CD4-positive, alpha-beta memory T cell (primary cell): Measurements from ENCODE around the gene CDK14. TPM values are rescaled to one million over a fixed set of nuclear protein-coding genes. Genes with fewer than 3 reads are reported as not detected.

Experiments used
- CTCF ChIA-PET: fragments of 350-600 bp; sonication (Branson Sonifier 250); formaldehyde crosslinking; loops from one replicate; lab custom pipeline; 2021; ENCODE audit warnings: inconsistent platforms; ENCODE audit not compliant: partially characterized antibody; lab: Charles Lee
- POLR2A ChIA-PET: fragments of 350-600 bp; sonication (Branson Sonifier 250); formaldehyde crosslinking; loops from one replicate; lab custom pipeline; 2021; ENCODE audit not compliant: partially characterized antibody; lab: Charles Lee
- DNase-seq, 5 donors: peaks; one replicate each; pipeline versions ENCODE4 v3.0.0 to v3.0.0-alpha.2; 2020 to 2022; ENCODE audit warnings: mixed read lengths in 1 of 5
- H3K27ac ChIP-seq: one replicate; pipeline ENCODE4 v1.7.0; 2013; ENCODE audit warnings: low read depth, low read length
- H3K27me3 ChIP-seq: 2 replicates; pipeline ENCODE4 v1.7.0; 2013; ENCODE audit warnings: mild to moderate bottlenecking, low read length, moderate library complexity; ENCODE audit not compliant: insufficient read depth
- H3K36me3 ChIP-seq: 2 replicates; pipeline ENCODE4 v1.7.0; 2013; ENCODE audit warnings: mild to moderate bottlenecking, low read length, moderate library complexity; ENCODE audit not compliant: insufficient read depth
- H3K4me1 ChIP-seq: 2 replicates; pipeline ENCODE4 v1.7.0; 2013; ENCODE audit warnings: mild to moderate bottlenecking, low read length, moderate library complexity; ENCODE audit not compliant: insufficient read depth
- H3K4me3 ChIP-seq, 2 donors: one replicate each; pipeline ENCODE4 v1.7.0; 2013; ENCODE audit warnings: low read length in 2 of 2, mild to moderate bottlenecking in 1 of 2
- H3K9me3 ChIP-seq, 2 donors: one replicate each; pipeline ENCODE4 v1.7.0; 2013; ENCODE audit warnings: low read length in 2 of 2, control low read depth in 1 of 2; ENCODE audit not compliant: control insufficient read depth in 1 of 2
- H3K27ac Mint-ChIP-seq, 7 donors: one replicate each; pipeline ENCODE4 v1.8.0; 2020 to 2021; ENCODE audit warnings: mixed read lengths in 7 of 7, mild to moderate bottlenecking in 6 of 7, inconsistent platforms in 3 of 7, moderate library complexity in 3 of 7
- H3K27me3 Mint-ChIP-seq, 2 donors: one replicate each; pipeline ENCODE4 v1.8.0; 2020 to 2021; ENCODE audit warnings: mixed read lengths in 2 of 2
- H3K36me3 Mint-ChIP-seq, 2 donors: one replicate each; pipeline ENCODE4 v1.8.0; 2020 to 2021; ENCODE audit warnings: mixed read lengths in 2 of 2, inconsistent platforms in 1 of 2, mild to moderate bottlenecking in 1 of 2
- H3K4me1 Mint-ChIP-seq, 4 donors: one replicate each; pipeline ENCODE4 v1.8.0; 2020 to 2021; ENCODE audit warnings: mixed read lengths in 4 of 4, mild to moderate bottlenecking in 1 of 4
- H3K4me3 Mint-ChIP-seq, 8 donors: one replicate each; pipeline ENCODE4 v1.8.0; 2020 to 2021; ENCODE audit warnings: mixed read lengths in 8 of 8, mild to moderate bottlenecking in 7 of 8, moderate library complexity in 6 of 8, inconsistent platforms in 3 of 8
- H3K9me3 Mint-ChIP-seq, 8 donors: one replicate each; pipeline ENCODE4 v1.8.0; 2020 to 2021; ENCODE audit warnings: mixed read lengths in 8 of 8, mild to moderate bottlenecking in 5 of 8, inconsistent platforms in 3 of 8, moderate library complexity in 1 of 8
- intact Hi-C: fragments of 100-400 bp; cut with micrococcal nuclease; formaldehyde crosslinking; loops from one replicate; pipeline ENCODE4 v1.15.1; 2023
- polyA plus RNA-seq, 2 donors: library from polyadenylated mRNA; unstranded; fragments of 300-500 nt; fragmentation: Illumina TruSeq; gene quantifications; one replicate each; pipeline ENCODE4 v1.2.3, GENCODE V29; 2021
- total RNA-seq, 2 experiments: library from RNA; stranded (reverse); gene quantifications; one replicate each; pipeline ENCODE4 v1.2.3, GENCODE V29; 2021

CDK14 gene
- total and polyA plus RNA-seq, 4 experiments from 2014 or later: 0.47 to 0.81 (median 0.70) TPM; not detected in 1

DNA sequence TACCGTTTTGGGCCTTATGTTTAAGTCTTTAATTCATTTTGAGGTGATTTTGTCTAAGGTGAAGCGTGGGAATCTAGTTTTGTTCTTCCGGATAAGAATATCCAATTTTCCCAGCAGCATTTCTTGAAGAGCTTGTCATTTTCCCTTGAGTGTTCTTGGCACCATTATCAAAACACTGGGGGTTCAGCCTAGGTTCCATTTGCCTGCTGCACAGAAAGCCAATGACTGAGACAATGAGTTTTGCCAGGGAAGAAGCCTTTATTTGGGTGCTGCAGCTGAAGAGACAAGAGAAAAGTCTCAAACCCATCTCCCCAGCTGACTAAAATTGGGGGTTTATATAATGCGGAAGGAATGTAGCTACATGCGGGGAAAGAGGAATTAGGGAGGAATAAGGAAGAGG lies 380.9 kb downstream of the CDK14 start:
- intact Hi-C loops: no loop called here
- no peak for DNase-seq
- peaks cover 0 to 27% (median 13%) of the 10 kb centered on the region in 8 donors for H3K9me3 Mint-ChIP-seq
- no peak overlapping the region for H3K4me3 Mint-ChIP-seq
- Histone ChIP-seq H3K27ac (no peak overlapping the region), H3K4me1 (no peaks in the 10 kb centered on the region), H3K36me3 (no peaks in the 10 kb centered on the region), H3K4me3 (no peak overlapping the region), H3K27me3 (no peaks in the 10 kb centered on the region), H3K9me3 (no peaks in the 10 kb centered on the region)
- no peak overlapping the region for H3K27ac Mint-ChIP-seq
- H3K4me1 Mint-ChIP-seq: no peaks in the 10 kb centered on the region
- H3K36me3 Mint-ChIP-seq: no peaks in the 10 kb centered on the region
- POLR2A ChIA-PET: no interaction called here
- no peaks in the 10 kb centered on the region for H3K27me3 Mint-ChIP-seq
- CTCF ChIA-PET: no interaction called here

DNA sequence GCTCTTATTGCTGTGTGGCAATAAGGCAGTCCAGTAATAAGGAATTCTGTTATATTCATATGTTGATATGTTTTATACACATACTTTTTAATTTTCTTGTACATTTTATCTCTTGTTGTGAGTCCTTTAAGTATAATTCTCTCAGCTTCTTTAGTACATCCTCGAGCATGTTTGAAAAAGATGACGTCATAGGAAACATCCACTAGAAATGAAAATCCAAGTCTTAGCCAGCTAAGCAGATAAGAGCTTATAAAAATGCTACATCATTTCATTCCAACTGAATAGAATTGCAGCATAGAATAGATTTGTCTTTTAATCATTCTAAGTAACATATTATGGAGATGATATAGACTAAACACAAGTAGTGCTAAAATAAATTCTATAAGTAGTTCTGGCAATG lies 384.4 kb downstream of the CDK14 start:
- no peaks in the 10 kb centered on the region for H3K36me3 ChIP-seq
- H3K27ac ChIP-seq: no peak overlapping the region
- no peaks in the 10 kb centered on the region for H3K9me3 ChIP-seq
- Mint-ChIP-seq H3K27me3 (no peaks in the 10 kb centered on the region), H3K27ac (no peak overlapping the region), H3K4me3 (no peak overlapping the region), H3K4me1 (no peaks in the 10 kb centered on the region), H3K36me3 (no peaks in the 10 kb centered on the region), H3K9me3 (peaks cover 2 to 26% (median 14%) of the 10 kb centered on the region in 8 donors)
- CTCF ChIA-PET: no interaction called here
- no peaks in the 10 kb centered on the region for H3K4me1 ChIP-seq
- POLR2A ChIA-PET: no interaction called here
- H3K4me3 ChIP-seq: no peak overlapping the region
- no peaks in the 10 kb centered on the region for H3K27me3 ChIP-seq
- intact Hi-C loops: no loop called here
- DNase-seq: no peak

DNA sequence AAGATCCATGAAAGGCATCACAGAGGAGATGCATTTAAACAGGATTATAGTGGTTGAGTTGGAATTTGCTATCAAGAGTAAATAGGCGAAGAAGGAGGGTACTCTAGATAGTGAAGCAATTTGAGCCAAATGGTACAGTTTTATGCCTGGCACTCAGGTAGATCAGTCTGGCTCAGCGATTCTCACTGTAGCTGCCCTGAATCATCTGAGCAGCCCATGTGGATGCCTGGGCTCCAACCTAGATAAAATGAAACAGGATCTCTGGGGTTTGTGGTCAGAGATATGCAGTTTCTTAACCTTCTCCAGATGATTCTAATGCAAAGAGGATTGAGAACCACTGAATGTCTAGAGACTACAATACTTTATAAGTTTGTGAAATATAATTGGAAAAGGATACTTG lies 386.1 kb downstream of the CDK14 start:
- intact Hi-C loops: no loop called here
- H3K9me3 ChIP-seq: no peaks in the 10 kb centered on the region
- ChIA-PET POLR2A (no interaction called here), CTCF (no interaction called here)
- Mint-ChIP-seq H3K27ac (no peak overlapping the region), H3K4me3 (no peak overlapping the region), H3K4me1 (no peaks in the 10 kb centered on the region), H3K36me3 (no peaks in the 10 kb centered on the region), H3K27me3 (no peaks in the 10 kb centered on the region), H3K9me3 (peaks cover under 1 to 14% (median 7%) of the 10 kb centered on the region in 8 donors)
- H3K27me3 ChIP-seq: no peaks in the 10 kb centered on the region
- H3K27ac ChIP-seq: no peak overlapping the region
- H3K36me3 ChIP-seq: no peaks in the 10 kb centered on the region
- no peaks in the 10 kb centered on the region for H3K4me1 ChIP-seq
- H3K4me3 ChIP-seq: no peak overlapping the region
- DNase-seq: no peak

DNA sequence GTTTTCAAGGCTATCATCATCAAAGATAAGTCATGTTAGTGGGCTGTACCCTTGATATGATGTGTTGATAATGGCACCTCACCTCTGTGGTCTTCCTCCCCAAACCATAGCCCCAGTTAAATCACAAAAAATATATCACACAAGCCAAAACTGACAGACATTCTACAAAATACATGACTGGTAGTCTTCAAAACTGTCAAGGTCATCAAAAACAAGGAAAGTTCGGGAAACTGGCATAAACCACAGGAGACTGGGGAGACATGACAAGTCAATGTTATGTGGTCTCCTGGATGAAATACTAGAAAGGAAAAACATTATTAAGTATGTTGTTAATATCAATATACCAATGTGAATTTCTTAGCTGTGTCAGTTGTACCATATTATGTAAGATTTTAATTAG lies 388.6 kb downstream of the CDK14 start:
- no peaks in the 10 kb centered on the region for H3K4me1 Mint-ChIP-seq
- Histone ChIP-seq H3K27me3 (no peaks in the 10 kb centered on the region), H3K9me3 (no peaks in the 10 kb centered on the region), H3K36me3 (no peaks in the 10 kb centered on the region), H3K4me3 (no peak overlapping the region), H3K4me1 (no peaks in the 10 kb centered on the region), H3K27ac (no peak overlapping the region)
- H3K36me3 Mint-ChIP-seq: no peaks in the 10 kb centered on the region
- DNase-seq: no peak
- no peak overlapping the region for H3K27ac Mint-ChIP-seq
- H3K9me3 Mint-ChIP-seq: peaks cover 0 to 12% (median 7%) of the 10 kb centered on the region in 8 donors
- intact Hi-C loops: no loop called here
- ChIA-PET POLR2A (no interaction called here), CTCF (no interaction called here)
- H3K4me3 Mint-ChIP-seq: no peak overlapping the region
- no peaks in the 10 kb centered on the region for H3K27me3 Mint-ChIP-seq

DNA sequence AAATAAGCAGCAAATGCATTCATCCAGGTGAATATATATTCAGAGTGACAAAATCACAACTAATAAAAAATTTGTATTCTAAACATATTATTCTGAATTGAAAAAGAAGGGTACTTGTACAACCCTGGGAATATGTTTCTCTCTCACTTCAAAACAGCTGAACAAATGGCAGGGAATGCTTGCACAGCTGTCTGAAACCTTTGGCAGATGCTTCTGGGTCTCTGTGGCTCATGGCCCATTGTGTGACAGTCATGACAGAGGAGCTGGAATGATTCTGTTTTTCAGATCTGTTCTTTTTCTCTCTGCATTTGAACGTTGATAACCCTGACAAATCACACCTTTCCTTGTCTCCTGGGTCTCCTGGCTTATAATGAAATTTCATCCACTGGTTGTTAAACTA lies 392.4 kb downstream of the CDK14 start:
- Mint-ChIP-seq H3K36me3 (no peaks in the 10 kb centered on the region), H3K27me3 (no peaks in the 10 kb centered on the region), H3K4me1 (no peaks in the 10 kb centered on the region), H3K9me3 (peaks cover 0 to 7% (median 1%) of the 10 kb centered on the region in 8 donors), H3K4me3 (no peak overlapping the region), H3K27ac (no peak overlapping the region)
- Histone ChIP-seq H3K4me1 (no peaks in the 10 kb centered on the region), H3K9me3 (no peaks in the 10 kb centered on the region), H3K27ac (no peak overlapping the region), H3K36me3 (no peaks in the 10 kb centered on the region), H3K4me3 (no peak overlapping the region), H3K27me3 (no peaks in the 10 kb centered on the region)
- CTCF ChIA-PET: no interaction called here
- DNase-seq: no peak
- POLR2A ChIA-PET: no interaction called here
- intact Hi-C loops: no loop called here

DNA sequence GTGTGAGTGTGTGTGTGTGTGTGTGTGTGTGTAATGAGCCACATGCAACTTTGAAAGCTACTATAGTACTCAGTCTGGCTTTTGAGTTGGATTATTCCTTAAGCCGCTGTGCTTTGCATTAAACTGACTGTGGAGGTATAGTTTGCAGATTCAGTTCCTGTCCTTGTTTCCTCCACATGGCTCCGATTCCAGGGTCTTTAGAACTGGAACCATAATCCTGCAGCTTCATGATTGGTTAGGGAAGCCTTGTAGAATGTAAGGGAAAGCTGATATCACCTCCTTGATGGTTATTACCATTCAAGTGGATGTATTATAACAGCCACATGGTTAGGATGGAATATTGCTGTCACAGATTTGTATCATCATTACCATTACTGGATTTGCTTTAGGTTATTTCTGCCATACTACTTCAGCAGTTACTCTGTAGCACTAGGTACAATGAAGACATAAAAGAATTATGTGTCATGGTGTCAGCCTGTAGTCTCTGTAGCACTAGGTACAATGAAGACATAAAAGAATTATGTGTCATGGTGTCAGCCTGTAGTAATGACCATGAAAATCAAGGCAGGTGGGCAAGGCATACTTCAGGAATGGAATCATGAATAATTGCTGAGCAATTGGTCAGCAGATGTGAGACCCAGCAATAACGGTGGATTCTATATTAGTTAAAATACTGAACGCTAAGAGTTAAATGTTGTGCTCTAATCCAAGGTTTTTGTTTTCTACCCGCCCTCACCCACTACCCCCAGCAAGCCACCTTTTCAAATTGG lies 393.1 kb downstream of the CDK14 start:
- H3K27me3 ChIP-seq: no peaks in the 10 kb centered on the region
- Mint-ChIP-seq H3K4me1 (no peaks in the 10 kb centered on the region), H3K9me3 (peaks cover 0 to 5% (median 1%) of the 10 kb centered on the region in 8 donors), H3K27me3 (no peaks in the 10 kb centered on the region), H3K27ac (no peak overlapping the region), H3K4me3 (no peak overlapping the region), H3K36me3 (no peaks in the 10 kb centered on the region)
- POLR2A ChIA-PET: no interaction called here
- H3K27ac ChIP-seq: no peak overlapping the region
- intact Hi-C loops: no loop called here
- H3K36me3 ChIP-seq: no peaks in the 10 kb centered on the region
- CTCF ChIA-PET: no interaction called here
- H3K4me1 ChIP-seq: no peaks in the 10 kb centered on the region
- H3K4me3 ChIP-seq: no peak overlapping the region
- no peaks in the 10 kb centered on the region for H3K9me3 ChIP-seq
- no peak for DNase-seq

GRCh38 chr7:90994121-90994520 lies 398.0 kb downstream of the CDK14 start:
- Histone ChIP-seq H3K4me3 (no peak overlapping the region), H3K4me1 (no peaks in the 10 kb centered on the region), H3K36me3 (no peaks in the 10 kb centered on the region), H3K9me3 (no peaks in the 10 kb centered on the region), H3K27me3 (no peaks in the 10 kb centered on the region), H3K27ac (no peak overlapping the region)
- ChIA-PET CTCF (no interaction called here), POLR2A (no interaction called here)
- H3K4me3 Mint-ChIP-seq: no peak overlapping the region
- H3K27ac Mint-ChIP-seq: no peak overlapping the region
- H3K27me3 Mint-ChIP-seq: no peaks in the 10 kb centered on the region
- H3K4me1 Mint-ChIP-seq: no peaks in the 10 kb centered on the region
- no peak for DNase-seq
- intact Hi-C loops: no loop called here
- H3K9me3 Mint-ChIP-seq: peaks cover 0 to 5% (median 2%) of the 10 kb centered on the region in 8 donors
- H3K36me3 Mint-ChIP-seq: no peaks in the 10 kb centered on the region
